Stomach (tissue), 4 donors: Measurements from ENCODE around the gene ILF2.

ENCODE experiments used
- EP300 ChIP-seq: sonication (generic); formaldehyde crosslinking; IDR thresholded peaks from one replicate; pipeline ENCODE4 v1.6.1; 2017; ENCODE audit warnings: antibody characterized with exemption
- POLR2AphosphoS5 ChIP-seq, 3 donors: sonication (generic); formaldehyde crosslinking; IDR thresholded peaks; one replicate each; pipeline ENCODE4 v1.6.1; 2016; ENCODE audit warnings: antibody characterized with exemption in 3 of 3
- TF ChIP-seq, protein P1 (sequence below), 7 experiments: fragments of 450-650 bp in 4 of 7; fragments of 200-600 bp in 3 of 7; sonication (generic) in 3 of 7; IDR thresholded peaks; one replicate each; pipeline ENCODE4 v1.5.1; 2016 to 2019; ENCODE audit warnings: antibody characterized with exemption in 7 of 7, control low read depth in 2 of 7, mild to moderate bottlenecking in 1 of 7

DNA sequence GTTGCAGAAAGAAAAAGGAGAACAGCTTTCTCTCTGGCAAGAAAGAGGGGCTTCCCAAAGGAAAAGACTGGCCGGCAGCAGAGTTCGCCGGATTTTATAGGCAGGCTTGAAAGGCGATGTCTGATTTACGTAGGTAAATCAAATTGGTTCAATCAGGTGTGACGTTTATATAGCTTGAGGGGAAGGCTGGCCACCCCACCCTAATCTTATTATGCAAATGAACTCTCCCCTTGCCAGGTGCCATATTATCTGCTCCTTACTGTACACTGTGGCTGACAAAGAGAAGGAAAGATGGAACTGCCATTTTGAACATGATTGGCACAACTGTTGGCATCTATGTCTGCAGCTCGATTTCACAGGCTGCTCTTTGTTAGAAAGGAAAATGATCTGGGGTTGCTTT lies 40.2 kb upstream of the ILF2 start:
- TF ChIP-seq, protein P1, sequence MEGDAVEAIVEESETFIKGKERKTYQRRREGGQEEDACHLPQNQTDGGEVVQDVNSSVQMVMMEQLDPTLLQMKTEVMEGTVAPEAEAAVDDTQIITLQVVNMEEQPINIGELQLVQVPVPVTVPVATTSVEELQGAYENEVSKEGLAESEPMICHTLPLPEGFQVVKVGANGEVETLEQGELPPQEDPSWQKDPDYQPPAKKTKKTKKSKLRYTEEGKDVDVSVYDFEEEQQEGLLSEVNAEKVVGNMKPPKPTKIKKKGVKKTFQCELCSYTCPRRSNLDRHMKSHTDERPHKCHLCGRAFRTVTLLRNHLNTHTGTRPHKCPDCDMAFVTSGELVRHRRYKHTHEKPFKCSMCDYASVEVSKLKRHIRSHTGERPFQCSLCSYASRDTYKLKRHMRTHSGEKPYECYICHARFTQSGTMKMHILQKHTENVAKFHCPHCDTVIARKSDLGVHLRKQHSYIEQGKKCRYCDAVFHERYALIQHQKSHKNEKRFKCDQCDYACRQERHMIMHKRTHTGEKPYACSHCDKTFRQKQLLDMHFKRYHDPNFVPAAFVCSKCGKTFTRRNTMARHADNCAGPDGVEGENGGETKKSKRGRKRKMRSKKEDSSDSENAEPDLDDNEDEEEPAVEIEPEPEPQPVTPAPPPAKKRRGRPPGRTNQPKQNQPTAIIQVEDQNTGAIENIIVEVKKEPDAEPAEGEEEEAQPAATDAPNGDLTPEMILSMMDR (IDR thresholded peaks at IDR 0.05): no peak
- no peak for TF ChIP-seq POLR2AphosphoS5 (IDR thresholded peaks at IDR 0.05)
- no peak for TF ChIP-seq EP300
